IPS-18a (cell line): ENCODE measurements around the gene PTPRE.

Source experiments
- H3K27ac ChIP-seq: one replicate; pipeline ENCODE4 v1.5.1; 2013; ENCODE audit warnings: low read length
- H3K27me3 ChIP-seq: one replicate; pipeline ENCODE4 v1.6.1; 2013; ENCODE audit warnings: mild to moderate bottlenecking, low read length; ENCODE audit not compliant: control insufficient read depth, insufficient read depth
- H3K36me3 ChIP-seq: one replicate; pipeline ENCODE4 v1.6.1; 2013; ENCODE audit warnings: low read depth, low read length; ENCODE audit not compliant: control insufficient read depth
- H3K4me1 ChIP-seq: one replicate; pipeline ENCODE4 v1.6.1; 2013; ENCODE audit warnings: low read depth, low read length; ENCODE audit not compliant: control insufficient read depth
- H3K4me3 ChIP-seq: one replicate; pipeline ENCODE4 v1.5.1; 2013; ENCODE audit warnings: low read length
- H3K9ac ChIP-seq: one replicate; pipeline ENCODE4 v1.6.1; 2013; ENCODE audit warnings: mild to moderate bottlenecking, low read length, moderate library complexity
- H3K9me3 ChIP-seq: one replicate; pipeline ENCODE4 v1.6.1; 2013; ENCODE audit warnings: low read depth, low read length; ENCODE audit not compliant: control insufficient read depth

PTPRE gene

DNA sequence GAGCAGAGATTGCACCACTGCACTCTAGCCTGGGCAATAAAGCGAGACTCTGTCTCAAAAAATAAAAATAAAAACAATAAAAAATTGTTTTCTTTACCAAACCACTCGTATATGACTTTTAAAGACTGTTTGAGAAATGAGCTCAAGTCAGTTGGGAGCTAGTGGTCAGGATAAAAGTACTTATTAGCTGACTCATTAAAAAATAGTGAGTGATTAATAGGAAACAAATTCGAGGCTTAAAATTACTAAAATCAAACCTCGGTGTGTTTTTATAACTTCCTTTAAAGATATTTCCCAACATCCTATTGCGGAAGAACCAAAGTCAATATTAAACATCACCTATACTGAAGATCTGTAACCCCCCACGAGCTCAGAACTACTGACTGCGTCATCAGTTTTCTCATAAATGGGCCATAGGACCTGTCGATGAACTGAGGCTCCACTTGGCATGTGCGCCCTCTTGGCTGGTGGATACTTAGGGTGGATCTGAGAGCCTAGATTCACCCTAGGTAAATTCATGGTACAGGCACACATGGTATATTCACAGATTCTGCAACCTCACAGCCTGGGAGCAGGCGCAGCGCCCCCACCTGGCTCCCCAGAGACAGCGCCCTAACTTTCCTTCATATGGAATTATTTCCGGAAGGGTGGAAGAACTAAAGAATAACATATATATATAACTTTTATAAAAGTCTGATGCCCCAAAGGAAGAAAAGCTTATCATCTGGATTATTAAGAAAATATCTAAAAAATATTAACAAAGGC, 210.1 kb downstream of the PTPRE start:
- Histone ChIP-seq H3K9me3 (no peaks in the 10 kb centered on the region), H3K36me3 (peaks cover 69% of the 10 kb centered on the region), H3K27ac (no peak overlapping the region), H3K9ac (no peak overlapping the region), H3K4me3 (no peak overlapping the region), H3K27me3 (no peaks in the 10 kb centered on the region), H3K4me1 (no peaks in the 10 kb centered on the region)

- Histone ChIP-seq H3K27me3 (no peaks in the 10 kb centered on the region), H3K4me3 (no peak overlapping the region), H3K9me3 (no peaks in the 10 kb centered on the region), H3K9ac (no peak overlapping the region), H3K36me3 (peaks cover 34% of the 10 kb centered on the region), H3K4me1 (peaks cover 9% of the 10 kb centered on the region), H3K27ac (no peak overlapping the region)
Observed at GRCh38 chr10:128121750-128122412, 215.0 kb downstream of the PTPRE start.

DNA sequence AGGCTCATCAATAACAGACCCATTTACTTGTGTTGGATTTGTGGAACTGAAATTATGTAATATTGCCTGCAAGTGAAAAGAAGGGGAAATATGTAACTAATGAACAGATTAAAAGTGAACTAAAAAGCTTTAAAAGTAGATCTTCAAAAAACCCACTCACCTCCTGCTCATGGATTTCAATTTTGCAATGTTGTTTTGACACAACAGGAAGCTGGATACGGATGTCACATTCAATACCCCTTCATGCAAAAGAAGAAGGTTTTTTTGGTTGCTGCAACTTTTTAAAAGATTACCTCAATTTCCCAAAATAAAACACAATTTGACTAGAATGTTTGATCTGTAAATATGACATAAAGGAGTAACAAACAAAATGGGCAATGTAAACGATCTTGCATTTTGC, 216.0 kb downstream of the PTPRE start:
- H3K4me3 ChIP-seq, result no peak overlapping the region
- H3K27me3 ChIP-seq, result peaks cover 7% of the 10 kb centered on the region
- peaks cover 30% of the 10 kb centered on the region for H3K36me3 ChIP-seq
- no peak overlapping the region for H3K9ac ChIP-seq
- H3K27ac ChIP-seq, result no peak overlapping the region
- H3K9me3 ChIP-seq, result no peaks in the 10 kb centered on the region
- peaks cover 17% of the 10 kb centered on the region for H3K4me1 ChIP-seq

- Histone ChIP-seq H3K9ac (no peak overlapping the region), H3K36me3 (peaks cover 23% of the 10 kb centered on the region), H3K9me3 (no peaks in the 10 kb centered on the region), H3K27ac (no peak overlapping the region), H3K4me3 (no peak overlapping the region), H3K27me3 (peaks cover 7% of the 10 kb centered on the region), H3K4me1 (peaks cover 17% of the 10 kb centered on the region)
Observed at GRCh38 chr10:128123846-128124245, 216.9 kb downstream of the PTPRE start.

GRCh38 chr10:128124813-128125403, 218.0 kb downstream of the PTPRE start:
- H3K9ac ChIP-seq, result peak overlapping the region; percentile 66
- no peak overlapping the region for H3K27ac ChIP-seq
- H3K36me3 ChIP-seq, result peaks cover 13% of the 10 kb centered on the region
- peaks cover 17% of the 10 kb centered on the region for H3K4me1 ChIP-seq
- peaks cover 7% of the 10 kb centered on the region for H3K27me3 ChIP-seq
- peak overlapping the region; percentile 85 for H3K4me3 ChIP-seq
- no peaks in the 10 kb centered on the region for H3K9me3 ChIP-seq

DNA sequence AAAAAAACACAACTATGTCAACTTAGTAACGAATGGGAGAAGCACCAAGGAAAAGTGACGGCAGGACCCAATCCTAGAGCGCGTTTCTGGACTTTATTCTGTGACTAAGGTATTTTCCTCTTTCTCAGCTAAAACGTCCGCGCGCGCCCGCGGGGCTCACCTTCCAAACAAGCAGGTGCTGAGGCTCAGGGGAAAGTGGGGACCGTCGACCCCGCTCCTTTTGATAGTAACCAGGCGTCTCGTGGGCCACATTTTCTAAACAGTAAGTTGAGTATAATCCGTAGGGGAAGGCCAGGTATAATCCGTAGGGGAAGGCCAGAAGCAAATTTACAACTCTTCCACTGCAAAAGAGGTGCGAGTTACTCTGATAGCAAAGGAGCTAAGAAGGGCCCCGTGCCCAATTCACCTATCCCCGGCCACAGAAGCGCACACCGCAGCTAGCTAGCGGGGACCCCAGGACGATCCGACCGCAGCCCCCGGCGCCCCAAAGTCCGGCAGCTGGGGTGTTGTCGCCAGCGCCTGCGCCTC, 218.6 kb downstream of the PTPRE start:
- H3K4me1 ChIP-seq, result peaks cover 17% of the 10 kb centered on the region
- peaks cover 13% of the 10 kb centered on the region for H3K36me3 ChIP-seq
- H3K27ac ChIP-seq, result no peak overlapping the region

DNA sequence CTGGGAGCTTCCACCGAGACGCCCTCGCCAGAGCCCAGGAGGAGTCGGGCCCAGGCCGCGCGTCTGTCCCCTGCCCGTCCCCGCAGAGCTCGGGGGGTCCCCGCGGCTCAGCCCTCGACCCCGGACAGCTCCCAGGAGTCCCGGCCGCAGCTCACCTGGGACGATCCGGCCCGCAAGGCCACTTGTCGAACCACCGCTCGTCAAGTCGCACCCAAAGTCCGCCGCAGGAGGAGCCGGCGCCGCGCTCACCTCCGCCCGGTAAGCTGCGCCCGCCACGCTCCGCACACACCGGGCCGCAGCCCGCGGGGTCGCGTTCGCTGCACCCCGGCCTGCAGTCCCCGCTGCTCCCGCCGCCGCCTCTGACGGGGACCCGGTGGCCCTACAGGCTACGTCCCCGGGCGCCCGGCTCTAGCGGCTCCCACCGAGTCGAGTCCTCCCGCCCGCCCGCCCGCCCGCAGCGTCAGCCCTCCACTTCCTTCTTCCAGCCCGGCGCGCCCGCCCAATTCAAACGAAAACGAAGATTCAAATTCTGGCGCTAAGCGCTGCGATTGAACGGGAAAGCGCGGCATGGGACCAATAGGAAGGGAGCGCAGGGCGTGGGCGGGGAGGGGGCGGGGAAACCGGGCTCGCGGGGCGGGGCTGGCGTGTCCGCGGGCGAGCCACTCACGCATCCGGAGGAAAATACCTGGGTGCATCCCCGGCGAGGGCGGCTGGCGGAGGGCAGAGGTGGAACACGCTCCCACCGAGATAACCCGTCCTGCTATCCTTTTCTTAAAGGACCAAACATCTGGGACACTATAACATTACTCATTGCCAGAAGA, 219.3 kb downstream of the PTPRE start, which contains the start of gene MKI67:
Gene MKI67 (minus strand): TSS at position 480 of the 821 bp plus-strand sequence. CDS start 756 bp downstream, outside the sequence.
- Histone ChIP-seq H3K36me3 (peaks cover 13% of the 10 kb centered on the region), H3K9me3 (no peaks in the 10 kb centered on the region), H3K4me3 (peak within 1 kb of the TSS; percentile 85), H3K27ac (no peak within 1 kb of the TSS), H3K9ac (peak within 1 kb of the TSS; percentile 66), H3K4me1 (peaks cover 17% of the 10 kb centered on the region), H3K27me3 (peaks cover 7% of the 10 kb centered on the region)

More for the DNA sequence above, 218.6 kb downstream of the PTPRE start:
- Histone ChIP-seq H3K4me3 (peak overlapping the region; percentile 85), H3K9me3 (no peaks in the 10 kb centered on the region), H3K9ac (peak overlapping the region; percentile 66), H3K27me3 (peaks cover 7% of the 10 kb centered on the region)

GRCh38 chr10:128128582-128128981, 221.7 kb downstream of the PTPRE start:
- no peak overlapping the region for H3K4me3 ChIP-seq
- H3K9ac ChIP-seq, result no peak overlapping the region
- peaks cover 7% of the 10 kb centered on the region for H3K27me3 ChIP-seq
- no peak overlapping the region for H3K27ac ChIP-seq
- no peaks in the 10 kb centered on the region for H3K36me3 ChIP-seq
- peaks cover 17% of the 10 kb centered on the region for H3K4me1 ChIP-seq
- H3K9me3 ChIP-seq, result no peaks in the 10 kb centered on the region

GRCh38 chr10:128130051-128130450, 223.1 kb downstream of the PTPRE start:
- Histone ChIP-seq H3K27ac (no peak overlapping the region), H3K27me3 (peaks cover 7% of the 10 kb centered on the region), H3K9ac (no peak overlapping the region), H3K36me3 (no peaks in the 10 kb centered on the region), H3K4me1 (peaks cover 8% of the 10 kb centered on the region), H3K9me3 (no peaks in the 10 kb centered on the region), H3K4me3 (no peak overlapping the region)
